WI38 (cell line): ENCODE data around the gene TMEM259.
A peak's percentile ranks its signal among the peaks of the same experiment; 100 is the strongest.

Experiments
- H3K4me3 ChIP-seq: 2 replicates; pipeline ENCODE4 v1.5.1; 2011; ENCODE audit warnings: low read depth, mild to moderate bottlenecking, control low read depth, low read length
- TF ChIP-seq, protein P1 (sequence below): IDR thresholded peaks from 2 replicates; pipeline ENCODE4 v1.5.1; 2012; ENCODE audit warnings: low read depth, mild to moderate bottlenecking, control low read depth, low read length

Gene TMEM259

DNA sequence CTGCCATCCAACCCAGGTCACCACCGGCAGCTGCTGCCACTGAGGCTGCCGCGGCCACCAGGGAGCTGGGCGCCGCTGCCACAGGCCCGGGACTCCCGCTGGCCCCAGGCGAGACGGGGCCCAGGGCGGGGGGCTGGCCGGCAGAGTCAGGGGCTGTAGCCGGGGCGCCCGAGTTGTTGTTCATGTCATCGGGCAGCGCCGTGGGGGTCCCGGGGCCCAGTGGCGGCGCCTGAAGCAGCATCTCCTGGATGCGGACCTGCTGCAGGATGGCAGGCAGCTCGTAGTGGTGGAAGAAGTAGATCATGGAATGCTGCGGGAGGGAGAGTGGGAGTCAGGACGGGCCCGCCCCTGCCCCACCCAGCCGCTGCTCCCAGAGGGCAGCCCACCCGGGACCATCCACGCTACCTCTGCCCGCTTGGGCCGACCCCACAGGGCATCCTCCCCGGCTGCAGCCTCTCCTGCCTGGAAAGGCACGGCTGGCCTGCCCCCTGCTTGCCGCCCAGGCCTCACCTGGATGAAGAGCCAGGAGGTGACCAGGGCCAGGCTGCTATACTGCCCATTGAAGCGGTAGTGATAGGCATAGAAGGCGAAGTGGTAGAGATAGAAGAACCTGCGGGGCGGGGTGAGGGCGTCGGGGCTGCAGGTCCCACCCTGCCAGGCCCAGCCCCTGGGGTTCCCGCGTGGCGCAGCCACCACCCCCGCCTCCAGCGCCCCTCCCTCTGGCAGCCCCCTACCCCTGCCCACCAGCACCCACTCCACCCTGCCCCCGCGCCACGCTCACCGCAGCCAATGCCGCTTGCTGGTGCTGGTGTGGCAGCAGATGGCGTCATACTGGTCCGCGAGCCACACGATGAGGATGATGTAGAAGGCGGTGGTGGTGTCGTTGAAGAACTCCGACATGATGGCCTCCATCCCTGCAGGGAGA lies 10.1 kb downstream of the TMEM259 start:
- TF ChIP-seq, protein P1, sequence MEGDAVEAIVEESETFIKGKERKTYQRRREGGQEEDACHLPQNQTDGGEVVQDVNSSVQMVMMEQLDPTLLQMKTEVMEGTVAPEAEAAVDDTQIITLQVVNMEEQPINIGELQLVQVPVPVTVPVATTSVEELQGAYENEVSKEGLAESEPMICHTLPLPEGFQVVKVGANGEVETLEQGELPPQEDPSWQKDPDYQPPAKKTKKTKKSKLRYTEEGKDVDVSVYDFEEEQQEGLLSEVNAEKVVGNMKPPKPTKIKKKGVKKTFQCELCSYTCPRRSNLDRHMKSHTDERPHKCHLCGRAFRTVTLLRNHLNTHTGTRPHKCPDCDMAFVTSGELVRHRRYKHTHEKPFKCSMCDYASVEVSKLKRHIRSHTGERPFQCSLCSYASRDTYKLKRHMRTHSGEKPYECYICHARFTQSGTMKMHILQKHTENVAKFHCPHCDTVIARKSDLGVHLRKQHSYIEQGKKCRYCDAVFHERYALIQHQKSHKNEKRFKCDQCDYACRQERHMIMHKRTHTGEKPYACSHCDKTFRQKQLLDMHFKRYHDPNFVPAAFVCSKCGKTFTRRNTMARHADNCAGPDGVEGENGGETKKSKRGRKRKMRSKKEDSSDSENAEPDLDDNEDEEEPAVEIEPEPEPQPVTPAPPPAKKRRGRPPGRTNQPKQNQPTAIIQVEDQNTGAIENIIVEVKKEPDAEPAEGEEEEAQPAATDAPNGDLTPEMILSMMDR, result no peak
- H3K4me3 ChIP-seq, result no peak overlapping the region

DNA sequence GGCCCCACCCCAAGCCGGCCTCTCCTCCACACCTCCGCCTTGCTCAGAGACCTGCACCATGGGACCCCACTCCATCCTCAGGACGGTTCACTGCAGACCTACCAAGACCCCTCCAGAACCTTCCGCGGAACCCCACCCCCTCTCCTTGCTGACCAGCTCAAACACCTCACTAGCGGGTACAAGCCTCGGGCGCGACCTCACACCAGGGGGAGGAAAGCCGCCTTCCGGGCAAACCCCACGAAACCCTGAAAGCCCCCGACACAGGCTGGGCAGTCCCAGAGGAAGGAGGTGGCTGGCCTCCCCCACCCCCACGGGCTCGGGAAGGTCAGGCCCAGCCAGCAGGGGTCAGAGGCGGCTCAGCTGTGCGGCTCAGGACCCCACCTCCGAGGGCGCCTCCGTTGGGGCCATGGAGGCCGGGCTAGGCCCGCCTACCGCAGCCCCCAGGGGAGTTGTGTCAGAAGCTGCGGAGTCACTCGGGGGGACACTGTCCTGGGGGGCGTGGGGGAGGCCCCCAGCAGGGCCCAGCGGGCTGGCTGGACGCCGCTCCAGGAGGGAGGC lies 10.9 kb downstream of the TMEM259 start:
- H3K4me3 ChIP-seq, result no peak overlapping the region
- TF ChIP-seq, protein P1, result no peak

DNA sequence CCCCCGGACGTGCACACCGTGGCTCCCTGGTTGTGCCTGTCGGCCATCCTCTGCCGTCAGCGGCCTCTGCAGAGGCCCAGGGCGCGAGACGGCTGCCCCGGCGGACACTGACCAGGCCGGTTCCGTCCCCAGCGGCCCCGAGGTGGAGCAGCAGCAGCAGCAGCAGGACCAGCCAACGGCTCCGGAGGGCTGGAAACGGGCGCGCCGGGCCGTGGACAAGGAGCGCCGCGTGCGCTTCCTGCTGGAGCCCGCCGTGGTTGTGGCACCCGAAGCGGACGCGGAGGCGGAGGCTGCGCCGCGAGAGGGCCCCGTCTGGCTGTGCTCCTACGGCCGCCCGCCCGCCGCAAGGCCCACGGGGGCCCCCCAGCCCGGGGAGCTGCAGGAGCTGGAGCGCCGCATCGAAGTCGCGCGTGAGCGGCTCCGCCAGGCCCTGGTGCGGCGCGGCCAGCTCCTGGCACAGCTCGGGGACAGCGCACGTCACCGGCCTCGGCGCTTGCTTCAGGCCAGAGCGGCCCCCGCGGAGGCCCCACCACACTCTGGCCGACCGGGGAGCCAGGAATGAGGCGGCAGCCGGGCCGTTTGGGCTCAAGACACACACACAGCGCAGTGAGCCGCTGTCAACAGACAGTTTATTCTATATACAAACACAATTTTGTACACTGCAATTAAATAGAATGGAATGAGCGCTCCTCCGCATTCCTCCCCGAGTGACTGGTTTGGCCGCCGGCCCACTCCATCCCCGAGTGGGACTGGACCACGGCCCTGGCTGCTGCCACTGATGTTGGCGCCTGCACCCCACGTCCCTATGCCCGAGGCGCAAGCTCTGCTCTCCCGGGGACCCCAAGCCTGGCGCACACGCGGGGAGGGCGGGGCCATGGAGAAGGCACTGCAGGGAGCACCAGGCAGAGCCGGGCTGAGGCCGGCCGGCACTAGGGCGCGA lies 11.6 kb downstream of the TMEM259 start:
- peak overlapping the region; percentile 39 for H3K4me3 ChIP-seq
- TF ChIP-seq, protein P1, result no peak

DNA sequence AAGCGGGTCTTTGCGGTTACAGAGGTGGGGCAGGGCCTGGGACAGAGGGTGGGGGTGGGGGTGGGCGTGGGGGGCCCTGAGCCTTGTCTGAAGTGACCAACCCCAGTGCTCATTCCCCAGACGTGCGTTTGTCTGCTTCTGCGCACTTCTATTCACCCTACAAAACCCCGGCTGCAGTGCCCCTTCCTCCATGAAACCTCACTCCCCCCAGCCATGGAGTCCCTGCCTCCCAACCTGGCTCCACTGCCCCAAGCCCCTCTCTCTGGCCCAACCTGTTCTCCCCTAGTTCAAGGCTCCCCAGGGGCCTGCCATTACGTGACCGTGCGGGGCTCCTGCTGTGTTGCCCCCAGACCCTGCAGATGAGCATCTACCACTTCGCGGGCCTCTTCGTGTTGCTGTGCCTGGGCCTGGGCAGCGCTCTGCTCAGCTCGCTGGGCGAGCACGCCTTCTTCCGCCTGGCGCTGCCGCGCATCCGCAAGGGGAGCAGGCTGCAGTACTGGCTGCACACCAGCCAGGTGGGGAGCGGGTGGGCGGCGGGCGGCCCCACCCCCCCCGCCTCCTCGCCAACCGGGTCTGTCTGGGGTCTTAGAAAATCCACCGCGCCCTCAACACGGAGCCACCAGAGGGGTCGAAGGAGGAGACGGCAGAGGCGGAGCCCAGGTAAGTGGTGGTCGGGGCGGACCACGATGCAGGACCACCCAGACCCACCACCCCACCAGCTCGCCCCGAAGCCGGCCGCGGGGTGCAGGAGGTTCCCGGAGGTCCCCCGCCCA lies 12.5 kb downstream of the TMEM259 start:
- TF ChIP-seq, protein P1, result no peak
- peak overlapping the region; percentile 39 for H3K4me3 ChIP-seq

DNA sequence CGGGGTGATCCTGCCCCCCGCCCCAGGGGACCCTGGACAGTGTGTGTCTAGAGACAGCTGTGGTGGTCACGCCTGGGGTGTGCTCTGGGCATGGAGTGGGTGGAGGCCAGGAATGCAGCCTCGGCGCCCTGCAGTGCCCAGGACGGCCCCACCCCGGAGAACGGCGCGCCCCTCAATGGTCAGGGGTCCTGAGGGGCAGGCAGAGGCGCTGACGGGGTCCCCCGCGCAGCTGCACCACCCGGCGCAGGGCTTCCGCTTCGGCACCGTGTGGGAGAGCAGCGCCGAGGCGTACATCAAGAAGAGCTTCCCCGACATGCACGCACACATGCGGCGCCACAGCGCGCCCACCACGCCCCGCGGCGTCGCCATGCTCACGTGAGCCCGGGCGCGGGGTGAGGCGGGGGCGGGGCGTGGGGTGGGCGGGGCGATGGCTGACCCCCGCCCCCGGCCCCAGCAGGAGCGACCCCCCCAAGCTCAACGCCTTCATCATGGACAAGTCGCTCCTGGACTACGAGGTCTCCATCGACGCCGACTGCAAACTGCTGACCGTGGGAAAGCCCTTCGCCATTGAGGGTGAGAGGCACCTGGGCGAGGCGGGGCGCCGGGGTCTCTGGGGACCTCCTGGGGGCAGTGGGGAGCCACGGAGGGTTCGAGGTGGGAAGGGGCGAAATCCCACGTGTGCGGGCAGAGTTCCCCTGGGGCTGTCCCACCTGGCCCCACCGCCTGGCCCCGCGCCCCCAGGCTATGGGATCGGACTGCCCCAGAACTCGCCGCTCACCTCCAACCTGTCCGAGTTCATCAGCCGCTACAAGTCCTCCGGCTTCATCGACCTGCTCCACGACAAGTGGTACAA lies 13.3 kb downstream of the TMEM259 start:
- TF ChIP-seq, protein P1, result no peak

More for the DNA sequence above, 13.3 kb downstream of the TMEM259 start:
- no peak overlapping the region for H3K4me3 ChIP-seq
